Erythroblast (primary cell): ENCODE results near the gene SLC1A3.

ENCODE experiments used
- GATA1 ChIP-seq: IDR thresholded peaks from 2 replicates; pipeline ENCODE4 v1.6.1; 2011; ENCODE audit warnings: low read depth, mild to moderate bottlenecking, control low read depth, low read length, moderate library complexity
- POLR2A ChIP-seq: IDR thresholded peaks from 2 replicates; pipeline ENCODE4 v1.6.1; 2011; ENCODE audit warnings: mild to moderate bottlenecking, low read length

DNA sequence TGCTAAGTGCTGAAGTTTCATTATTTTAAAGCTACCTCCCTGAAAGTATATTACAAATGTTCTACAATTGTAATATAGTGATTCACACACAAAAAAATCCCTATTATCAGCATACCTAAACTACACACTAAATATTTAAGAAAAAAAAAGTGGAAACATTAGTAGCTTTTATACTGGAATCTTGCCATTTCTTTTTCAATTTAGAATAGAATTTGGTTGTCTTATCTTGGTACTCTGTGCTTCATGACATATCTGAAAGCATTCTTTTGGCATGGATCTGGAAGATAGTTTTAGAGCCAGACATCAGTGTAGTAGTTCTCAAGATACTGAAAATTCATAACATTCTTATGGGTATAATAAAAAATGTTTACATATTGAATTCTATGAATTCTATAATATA lies 35.0 kb downstream of the SLC1A3 start:
- TF ChIP-seq POLR2A: no peak
- no peak for TF ChIP-seq GATA1
